ENCODE data around the gene MANSC1. TPM values are rescaled to one million over a fixed set of nuclear protein-coding genes. Genes with fewer than 3 reads are reported as not detected.

The MANSC1 gene
- total and polyA plus RNA-seq, 2 of the 13 experiments (the other 11 are each of a cell fraction or from before 2014, with no cell fraction given), result 1.9 to 4.2 TPM

- TF ChIP-seq ZNF646 (CRISPR knock-in tag; IDR thresholded peaks at IDR 0.05) (peak; percentile 79; the same call in 1 of the 2 replicates), HNF4A (CRISPR knock-in tag; IDR thresholded peaks at IDR 0.05) (peak; percentile 87), FOXA3 (CRISPR knock-in tag; IDR thresholded peaks at IDR 0.05) (peak; percentile 81), ATAD3A (CRISPR knock-in tag; IDR thresholded peaks at IDR 0.05) (no peak), ARNT (IDR thresholded peaks at IDR 0.05) (no peak), ZBTB20 (CRISPR knock-in tag; IDR thresholded peaks at IDR 0.05; ENCODE audit: borderline replicate concordance, low read depth) (peak; percentile 66; the same call in 1 of the 2 replicates), FOXJ3 (CRISPR knock-in tag; IDR thresholded peaks at IDR 0.05; ENCODE audit: borderline replicate concordance) (no peak), SETDB1 (CRISPR knock-in tag; IDR thresholded peaks at IDR 0.05; ENCODE audit: borderline replicate concordance) (no peak), ZNF619 (CRISPR knock-in tag; IDR thresholded peaks at IDR 0.05) (no peak), CEBPG (CRISPR knock-in tag; IDR thresholded peaks at IDR 0.05) (peak; percentile 58), TARDBP (CRISPR knock-in tag; IDR thresholded peaks at IDR 0.05) (no peak), ZNF30 (CRISPR knock-in tag; IDR thresholded peaks at IDR 0.05) (no peak), NCOA2 (CRISPR knock-in tag; IDR thresholded peaks at IDR 0.05) (peak; percentile 73), SOX13 (IDR thresholded peaks at IDR 0.05) (no peak), SOX13 (CRISPR knock-in tag; conservative IDR thresholded peaks at IDR 0.05 in 1 of 2, IDR thresholded peaks at IDR 0.05 in 1 of 2) (peak in 1 of 2 experiments; percentile 77; a peak in 2 of 4 replicates), NR2C2 (CRISPR knock-in tag; IDR thresholded peaks at IDR 0.05; ENCODE audit: borderline replicate concordance) (peak; percentile 40; the same call in 1 of the 2 replicates), PBX2 (CRISPR knock-in tag; IDR thresholded peaks at IDR 0.05) (no peak), NR2F1 (CRISPR knock-in tag; IDR thresholded peaks at IDR 0.05) (peak; percentile 29 to 76; a peak in 2 of 4 replicates), ZNF235 (CRISPR knock-in tag; IDR thresholded peaks at IDR 0.05; ENCODE audit: borderline replicate concordance) (no peak), PAWR (CRISPR knock-in tag; IDR thresholded peaks at IDR 0.05; ENCODE audit: borderline replicate concordance) (no peak), SNAI1 (CRISPR knock-in tag; IDR thresholded peaks at IDR 0.05; ENCODE audit: borderline replicate concordance) (no peak)
- TF ChIP-seq, protein P1, sequence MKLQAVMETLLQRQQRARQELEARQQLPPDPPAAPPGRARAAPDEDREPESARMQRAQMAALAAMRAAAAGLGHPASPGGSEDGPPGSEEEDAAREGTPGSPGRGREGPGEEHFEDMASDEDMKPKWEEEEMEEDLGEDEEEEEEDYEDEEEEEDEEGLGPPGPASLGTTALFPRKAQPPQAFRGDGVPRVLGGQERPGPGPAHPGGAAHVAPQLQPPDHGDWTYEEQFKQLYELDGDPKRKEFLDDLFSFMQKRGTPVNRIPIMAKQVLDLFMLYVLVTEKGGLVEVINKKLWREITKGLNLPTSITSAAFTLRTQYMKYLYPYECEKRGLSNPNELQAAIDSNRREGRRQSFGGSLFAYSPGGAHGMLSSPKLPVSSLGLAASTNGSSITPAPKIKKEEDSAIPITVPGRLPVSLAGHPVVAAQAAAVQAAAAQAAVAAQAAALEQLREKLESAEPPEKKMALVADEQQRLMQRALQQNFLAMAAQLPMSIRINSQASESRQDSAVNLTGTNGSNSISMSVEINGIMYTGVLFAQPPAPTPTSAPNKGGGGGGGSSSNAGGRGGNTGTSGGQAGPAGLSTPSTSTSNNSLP (IDR thresholded peaks at IDR 0.05; ENCODE audit: low read depth, low read length), result peak; percentile 83; the same call in 1 of the 2 replicates
Observed at GRCh38 chr12:12380949-12381593, 31.0 kb upstream of the MANSC1 start (continued).

All from HepG2 (cell line).